GM12892 (cell line): ENCODE data around the gene BCAS4.

Source experiments
- DNase-seq: peaks from one replicate; pipeline ENCODE4 v3.0.0; 2011; ENCODE audit not compliant: insufficient read length
- FAIRE-seq: peaks from 2 replicates; lab custom pipeline; 2011; peaks lifted over from hg19 to GRCh38; lab: Jason Lieb, UNC
- POLR2A ChIP-seq: IDR thresholded peaks from 2 replicates; pipeline ENCODE4 v1.6.1; 2011; ENCODE audit warnings: low read depth, low read length, control low read depth
- POLR2AphosphoS5 ChIP-seq: IDR thresholded peaks from 2 replicates; pipeline ENCODE4 v1.6.1; 2011; ENCODE audit warnings: low read depth, low read length, control low read depth
- TAF1 ChIP-seq: IDR thresholded peaks from 2 replicates; pipeline ENCODE4 v1.6.1; 2011; ENCODE audit warnings: low read depth, mild to moderate bottlenecking, control low read depth, low read length, borderline replicate concordance

The BCAS4 gene

GRCh38 chr20:50920997-50921396 is 126.1 kb downstream of the BCAS4 start:
- TF ChIP-seq POLR2A (peak; percentile 25; the same call in 1 of the 2 replicates), TAF1 (no peak)
- FAIRE-seq (no peak), DNase-seq (no peak)

- FAIRE-seq: no peak
- no peak for TF ChIP-seq TAF1
- TF ChIP-seq POLR2AphosphoS5: 0 out of 2 replicates have a peak, but pooled peaks have one; percentile 21
- TF ChIP-seq POLR2A: peak; percentile 9; the same call in 1 of the 2 replicates
- no peak for DNase-seq
Observed at GRCh38 chr20:50921803-50922501, 127.1 kb downstream of the BCAS4 start.

- FAIRE-seq (no peak), DNase-seq (no peak)
- TF ChIP-seq TAF1: no peak
- no peak for TF ChIP-seq POLR2A
- TF ChIP-seq POLR2AphosphoS5: no peak
Observed at GRCh38 chr20:50924261-50924920, 129.5 kb downstream of the BCAS4 start.

- DNase-seq (no peak), FAIRE-seq (no peak)
- TF ChIP-seq POLR2AphosphoS5: no peak
- no peak for TF ChIP-seq POLR2A
- TF ChIP-seq TAF1: no peak
Observed at GRCh38 chr20:50926530-50926929, 131.7 kb downstream of the BCAS4 start.
